MCF 10A (cell line): ENCODE results near the gene HIVEP2. TPM values are rescaled to one million over a fixed set of nuclear protein-coding genes. Genes with fewer than 3 reads are reported as not detected.

Source experiments
- BruUV-seq: library from RNA; stranded (reverse); fragments of 400-500 nt; replicated peaks from 2 replicates; lab custom pipeline; 2021; lab: Mats Ljungman, UMichigan
- CTCF ChIA-PET: fragments of 300-600 bp; sonication (Branson Sonifier 250); formaldehyde crosslinking; extraction: SDS; loops from one replicate; lab custom pipeline; 2021; ENCODE audit warnings: antibody characterized with exemption, inconsistent platforms; lab: Yijun Ruan, JAX
- POLR2A ChIA-PET: fragments of 300-600, 350-650 bp; sonication (Branson Sonifier 250); formaldehyde crosslinking; extraction: SDS; loops from one replicate; lab custom pipeline; 2020; ENCODE audit warnings: antibody characterized with exemption, inconsistent platforms; lab: Yijun Ruan, JAX
- DNase-seq: peaks from one replicate; pipeline ENCODE4 v3.0.0-alpha.2; 2018; ENCODE audit not compliant: unreplicated experiment
- H3K27ac Mint-ChIP-seq: one replicate; pipeline ENCODE4 v1.8.0; 2022; ENCODE audit warnings: mild to moderate bottlenecking, low read depth, mixed read lengths; ENCODE audit not compliant: unreplicated experiment
- H3K27me3 Mint-ChIP-seq: one replicate; pipeline ENCODE4 v1.8.0; 2022; ENCODE audit warnings: mixed read lengths; ENCODE audit not compliant: insufficient read depth, unreplicated experiment
- H3K36me3 Mint-ChIP-seq: one replicate; pipeline ENCODE4 v1.8.0; 2022; ENCODE audit warnings: mild to moderate bottlenecking, moderate library complexity, mixed read lengths; ENCODE audit not compliant: insufficient read depth, unreplicated experiment
- H3K4me1 Mint-ChIP-seq: one replicate; pipeline ENCODE4 v1.8.0; 2022; ENCODE audit warnings: mixed read lengths; ENCODE audit not compliant: insufficient read depth, unreplicated experiment
- H3K4me3 Mint-ChIP-seq: one replicate; pipeline ENCODE4 v1.8.0; 2022; ENCODE audit warnings: mild to moderate bottlenecking, moderate library complexity, mixed read lengths; ENCODE audit not compliant: unreplicated experiment
- H3K9me3 Mint-ChIP-seq: one replicate; pipeline ENCODE4 v1.8.0; 2022; ENCODE audit warnings: mixed read lengths; ENCODE audit not compliant: unreplicated experiment
- intact Hi-C: fragments of 100-400 bp; cut with micrococcal nuclease; formaldehyde crosslinking; loops from 2 replicates; pipeline ENCODE4 v1.14.1; 2022
- total RNA-seq: library from RNA; stranded (reverse); gene quantifications from 2 replicates; pipeline ENCODE4 v1.2.3, GENCODE V29; 2022
- TF ChIP-seq, protein P1 (sequence below): fragments of 200-600 bp; IDR thresholded peaks from one replicate; pipeline ENCODE4 v1.8.0; 2022; ENCODE audit warnings: antibody characterized with exemption, mild to moderate bottlenecking; ENCODE audit not compliant: unreplicated experiment

Gene HIVEP2
- total RNA-seq, 1 experiment from 2014 or later = 23.6 TPM

DNA sequence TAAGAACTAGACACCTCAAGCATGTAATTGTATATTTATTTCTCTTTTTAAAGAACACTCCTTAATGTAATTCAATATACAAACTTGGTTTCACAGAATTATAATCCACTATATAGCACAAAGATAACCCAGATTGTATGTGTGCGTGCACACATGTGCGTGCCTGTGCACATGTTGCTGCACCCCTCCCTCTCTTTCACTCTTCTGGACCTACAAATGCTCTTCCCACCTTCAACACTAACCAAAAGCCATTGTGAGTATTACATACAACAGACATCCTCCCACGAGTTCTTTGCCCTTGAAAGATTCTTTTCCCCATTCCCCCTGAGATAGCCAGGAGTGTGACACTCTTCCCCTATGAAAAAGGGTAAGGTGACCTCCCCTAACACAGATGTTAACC, 193.5 kb downstream of the HIVEP2 start:
- no peak for DNase-seq
- Mint-ChIP-seq H3K27ac (no peak overlapping the region), H3K4me1 (peaks cover 10% of the 10 kb centered on the region), H3K27me3 (no peaks in the 10 kb centered on the region), H3K9me3 (no peaks in the 10 kb centered on the region), H3K4me3 (no peak overlapping the region), H3K36me3 (peaks cover 15% of the 10 kb centered on the region)
- intact Hi-C loops = no loop called here
- CTCF ChIA-PET = interaction anchor here (1.2 to 1.8 kb wide), 2 partner anchors 14 to 59 kb away, joined by 3 to 5 read pairs; no protein-coding TSS in a partner anchor
- POLR2A ChIA-PET = no interaction called here
- BruUV-seq = no TSS peak
- TF ChIP-seq, protein P1, sequence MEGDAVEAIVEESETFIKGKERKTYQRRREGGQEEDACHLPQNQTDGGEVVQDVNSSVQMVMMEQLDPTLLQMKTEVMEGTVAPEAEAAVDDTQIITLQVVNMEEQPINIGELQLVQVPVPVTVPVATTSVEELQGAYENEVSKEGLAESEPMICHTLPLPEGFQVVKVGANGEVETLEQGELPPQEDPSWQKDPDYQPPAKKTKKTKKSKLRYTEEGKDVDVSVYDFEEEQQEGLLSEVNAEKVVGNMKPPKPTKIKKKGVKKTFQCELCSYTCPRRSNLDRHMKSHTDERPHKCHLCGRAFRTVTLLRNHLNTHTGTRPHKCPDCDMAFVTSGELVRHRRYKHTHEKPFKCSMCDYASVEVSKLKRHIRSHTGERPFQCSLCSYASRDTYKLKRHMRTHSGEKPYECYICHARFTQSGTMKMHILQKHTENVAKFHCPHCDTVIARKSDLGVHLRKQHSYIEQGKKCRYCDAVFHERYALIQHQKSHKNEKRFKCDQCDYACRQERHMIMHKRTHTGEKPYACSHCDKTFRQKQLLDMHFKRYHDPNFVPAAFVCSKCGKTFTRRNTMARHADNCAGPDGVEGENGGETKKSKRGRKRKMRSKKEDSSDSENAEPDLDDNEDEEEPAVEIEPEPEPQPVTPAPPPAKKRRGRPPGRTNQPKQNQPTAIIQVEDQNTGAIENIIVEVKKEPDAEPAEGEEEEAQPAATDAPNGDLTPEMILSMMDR = no peak

DNA sequence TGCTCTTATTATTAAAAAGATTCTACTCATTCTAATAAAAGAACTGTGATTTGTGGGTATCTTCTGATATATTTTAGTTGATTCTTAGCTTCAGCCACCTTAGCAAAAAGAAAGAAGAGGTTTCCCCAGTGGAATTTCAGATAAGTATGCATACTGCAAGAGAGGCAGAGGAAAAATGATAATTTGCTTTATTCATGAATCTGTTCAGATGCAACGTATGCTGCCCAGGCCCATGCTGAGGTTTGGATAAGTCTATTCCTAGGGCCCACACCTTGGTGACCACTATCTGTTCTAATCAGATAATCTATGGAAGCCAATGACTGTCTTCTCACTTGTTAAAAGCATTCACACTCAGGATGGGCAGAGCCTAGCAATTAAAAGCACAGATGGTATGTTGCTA, 194.0 kb downstream of the HIVEP2 start:
- ChIA-PET CTCF (interaction anchor here (1.2 to 1.8 kb wide), 2 partner anchors 14 to 58 kb away, joined by 3 to 5 read pairs; no protein-coding TSS in a partner anchor), POLR2A (no interaction called here)
- TF ChIP-seq, protein P1 = no peak
- Mint-ChIP-seq H3K4me3 (no peak overlapping the region), H3K27ac (no peak overlapping the region), H3K36me3 (peaks cover 11% of the 10 kb centered on the region), H3K4me1 (peaks cover 5% of the 10 kb centered on the region), H3K27me3 (no peaks in the 10 kb centered on the region), H3K9me3 (no peaks in the 10 kb centered on the region)
- intact Hi-C loops = no loop called here
- DNase-seq = no peak
- BruUV-seq = no TSS peak

DNA sequence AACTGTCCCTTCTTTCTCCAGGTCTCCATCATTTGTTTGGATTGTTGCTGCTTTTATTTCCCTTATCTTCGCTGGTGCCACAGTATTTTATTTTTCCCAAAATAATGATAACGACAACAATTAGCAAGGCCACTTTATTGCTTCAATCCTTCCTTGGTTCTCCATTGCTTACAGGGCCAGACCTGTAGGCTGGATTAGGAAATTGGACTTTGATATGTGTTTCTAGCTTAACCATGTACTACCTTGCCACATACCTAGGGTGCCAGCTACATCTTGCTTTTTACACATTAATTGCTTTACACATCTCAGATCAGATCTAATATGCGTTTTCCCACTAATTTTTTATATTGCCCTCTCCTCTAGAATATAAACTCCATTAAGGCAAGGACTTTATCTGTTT, 195.4 kb downstream of the HIVEP2 start:
- peaks cover 4% of the 10 kb centered on the region for H3K4me1 Mint-ChIP-seq
- no TSS peak for BruUV-seq
- H3K9me3 Mint-ChIP-seq = no peaks in the 10 kb centered on the region
- H3K4me3 Mint-ChIP-seq = no peak overlapping the region
- intact Hi-C loops = no loop called here
- TF ChIP-seq, protein P1 = no peak
- no peaks in the 10 kb centered on the region for H3K27me3 Mint-ChIP-seq
- CTCF ChIA-PET = interaction anchor here (1.0 to 1.8 kb wide), 3 partner anchors 12 to 588 kb away, joined by 3 to 5 read pairs (median 4); no protein-coding TSS in a partner anchor
- POLR2A ChIA-PET = interaction anchor here (0.7 to 1.0 kb wide), 2 partner anchors 25 to 138 kb away, joined by 3 read pairs; no protein-coding TSS in a partner anchor
- no peak for DNase-seq
- H3K36me3 Mint-ChIP-seq = peaks cover 8% of the 10 kb centered on the region
- H3K27ac Mint-ChIP-seq = no peak overlapping the region

DNA sequence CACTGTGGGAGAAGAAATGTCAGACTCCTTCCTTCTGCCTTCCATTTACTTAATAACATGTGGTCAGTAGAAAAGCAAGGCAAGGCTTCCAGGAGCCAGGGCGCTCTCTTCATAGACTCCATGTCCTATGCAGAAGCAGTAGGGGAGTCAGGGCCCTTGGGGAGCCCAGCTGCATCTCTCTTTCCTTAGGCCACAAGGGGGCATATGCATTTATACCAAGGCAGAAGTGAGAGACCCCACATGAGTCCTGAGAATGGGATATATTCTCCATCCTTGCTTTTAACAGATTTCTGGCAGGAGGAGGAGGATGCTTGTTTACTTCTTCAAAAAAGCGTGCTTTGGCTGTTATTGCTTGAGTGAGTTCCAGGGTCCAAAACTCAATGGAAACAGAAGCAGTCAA, 198.5 kb downstream of the HIVEP2 start:
- BruUV-seq = no TSS peak
- DNase-seq = peak; percentile 40
- Mint-ChIP-seq H3K9me3 (no peaks in the 10 kb centered on the region), H3K27ac (no peak overlapping the region), H3K27me3 (no peaks in the 10 kb centered on the region), H3K4me3 (no peak overlapping the region), H3K36me3 (no peaks in the 10 kb centered on the region), H3K4me1 (peaks cover 6% of the 10 kb centered on the region)
- TF ChIP-seq, protein P1 = peak; percentile 19
- ChIA-PET POLR2A (interaction anchor here (1.3 kb wide), 1 partner anchor 138 kb away, joined by 3 read pairs; no protein-coding TSS in a partner anchor), CTCF (no interaction called here)
- intact Hi-C loops = loop anchor here (1.0 kb wide), 1 partner anchor 681 kb away; no protein-coding TSS in a partner anchor
